ENCODE results near the gene NXPE3. TPM values are rescaled to one million over a fixed set of nuclear protein-coding genes. Genes with fewer than 3 reads are reported as not detected.
"Not testable (repeated sequence)": the region's sequence is repeated elsewhere in the genome, so short reads cannot be mapped to it uniquely, and the experiment has no call there.

The NXPE3 gene
- total and polyA plus RNA-seq, 9 of the 15 experiments (the other 6 are each of a cell fraction or from before 2014, with no cell fraction given): 0.25 to 2.5 (median 0.95) TPM

DNA sequence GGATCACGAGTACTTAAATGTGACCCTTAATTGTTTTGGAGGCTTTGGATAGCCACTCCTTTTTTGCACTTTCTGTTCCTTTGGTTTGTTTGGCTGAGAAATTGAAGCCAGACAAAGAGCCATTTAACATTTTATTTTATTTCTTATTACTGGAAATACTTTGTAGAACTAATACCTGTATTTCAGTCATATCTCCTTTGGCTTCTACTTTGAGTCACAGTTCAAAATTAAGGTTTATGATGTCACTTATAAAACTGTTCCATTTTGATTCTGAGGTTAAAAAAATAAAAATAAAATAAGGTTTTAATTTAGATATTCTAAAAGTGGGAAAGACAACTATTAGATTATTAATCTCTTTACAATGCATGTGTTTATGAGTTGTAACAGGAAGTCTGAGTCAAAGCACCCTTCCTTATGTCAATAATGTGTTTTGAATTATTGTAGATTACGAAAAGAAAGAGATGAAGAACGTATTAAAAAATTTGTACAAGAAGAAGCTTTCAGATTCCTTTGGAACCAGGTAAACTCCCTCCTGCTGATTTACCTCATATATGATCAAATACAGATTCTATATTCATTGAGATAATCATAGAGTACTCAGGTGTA is 16.9 kb upstream of the NXPE3 start:
- intact Hi-C loops (cut with micrococcal nuclease): no loop called here
- Histone ChIP-seq H2AFZ (ENCODE audit: low read depth, low read length) (no peak overlapping the region), H3K27me3 (ENCODE audit: control insufficient read depth in 2 of 2, insufficient read depth in 2 of 2, low read length in 2 of 2) (no peaks in the 10 kb centered on the region), H3K4me2 (ENCODE audit: insufficient read depth, low read length) (no peak overlapping the region), H3K79me2 (ENCODE audit: control insufficient read depth, insufficient read depth, low read length) (no peaks in the 10 kb centered on the region), H4K20me1 (replicated peaks; ENCODE audit: control insufficient read depth, insufficient read depth, low read length) (no peaks in the 10 kb centered on the region), H3K27ac (ENCODE audit: extremely low read depth, low read depth, low read length) (no peak overlapping the region), H3K9me3 (replicated peaks; ENCODE audit: control insufficient read depth, insufficient read depth, low read depth, low read length) (no peaks in the 10 kb centered on the region), H3K9ac (ENCODE audit: insufficient read depth in 1 of 2, low read depth in 2 of 2, low read length in 2 of 2) (no peak overlapping the region), H3K4me3 (no peak overlapping the region), H3K9me1 (ENCODE audit: control insufficient read depth, insufficient read depth, low read length) (no peaks in the 10 kb centered on the region), H3K36me3 (ENCODE audit: control insufficient read depth, insufficient read depth, low read length) (peaks cover 39% of the 10 kb centered on the region), H3K4me1 (replicated peaks in 1 of 2; ENCODE audit: control insufficient read depth in 2 of 2, insufficient read depth in 2 of 2, low read length in 2 of 2) (no peaks in the 10 kb centered on the region)
- 92% methylated on average over 3 of the region's 3 CpGs for WGBS (ENCODE audit: insufficient coverage, low coverage, missing lambda C conversion rate)
- DNase-seq (ENCODE audit: extremely low read depth in 1 of 4, low spot score in 3 of 4) (no peak), FAIRE-seq (no peak), ATAC-seq (no peak)
- TF ChIP-seq, protein P1, sequence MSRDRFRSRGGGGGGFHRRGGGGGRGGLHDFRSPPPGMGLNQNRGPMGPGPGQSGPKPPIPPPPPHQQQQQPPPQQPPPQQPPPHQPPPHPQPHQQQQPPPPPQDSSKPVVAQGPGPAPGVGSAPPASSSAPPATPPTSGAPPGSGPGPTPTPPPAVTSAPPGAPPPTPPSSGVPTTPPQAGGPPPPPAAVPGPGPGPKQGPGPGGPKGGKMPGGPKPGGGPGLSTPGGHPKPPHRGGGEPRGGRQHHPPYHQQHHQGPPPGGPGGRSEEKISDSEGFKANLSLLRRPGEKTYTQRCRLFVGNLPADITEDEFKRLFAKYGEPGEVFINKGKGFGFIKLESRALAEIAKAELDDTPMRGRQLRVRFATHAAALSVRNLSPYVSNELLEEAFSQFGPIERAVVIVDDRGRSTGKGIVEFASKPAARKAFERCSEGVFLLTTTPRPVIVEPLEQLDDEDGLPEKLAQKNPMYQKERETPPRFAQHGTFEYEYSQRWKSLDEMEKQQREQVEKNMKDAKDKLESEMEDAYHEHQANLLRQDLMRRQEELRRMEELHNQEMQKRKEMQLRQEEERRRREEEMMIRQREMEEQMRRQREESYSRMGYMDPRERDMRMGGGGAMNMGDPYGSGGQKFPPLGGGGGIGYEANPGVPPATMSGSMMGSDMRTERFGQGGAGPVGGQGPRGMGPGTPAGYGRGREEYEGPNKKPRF (IDR thresholded peaks at IDR 0.05; ENCODE audit: low read depth, low read length): no peak
- in situ Hi-C loops (cut with MboI): no loop called here
- CTCF ChIA-PET (ENCODE audit: low intra/inter-chr PET ratio): no interaction called here
- POLR2A ChIA-PET: interaction anchor here (0.8 kb wide), 1 partner anchor 351 kb away, joined by 4 read pairs; no protein-coding TSS in a partner anchor
- no TSS peak for BruUV-seq (replicated peaks)

DNA sequence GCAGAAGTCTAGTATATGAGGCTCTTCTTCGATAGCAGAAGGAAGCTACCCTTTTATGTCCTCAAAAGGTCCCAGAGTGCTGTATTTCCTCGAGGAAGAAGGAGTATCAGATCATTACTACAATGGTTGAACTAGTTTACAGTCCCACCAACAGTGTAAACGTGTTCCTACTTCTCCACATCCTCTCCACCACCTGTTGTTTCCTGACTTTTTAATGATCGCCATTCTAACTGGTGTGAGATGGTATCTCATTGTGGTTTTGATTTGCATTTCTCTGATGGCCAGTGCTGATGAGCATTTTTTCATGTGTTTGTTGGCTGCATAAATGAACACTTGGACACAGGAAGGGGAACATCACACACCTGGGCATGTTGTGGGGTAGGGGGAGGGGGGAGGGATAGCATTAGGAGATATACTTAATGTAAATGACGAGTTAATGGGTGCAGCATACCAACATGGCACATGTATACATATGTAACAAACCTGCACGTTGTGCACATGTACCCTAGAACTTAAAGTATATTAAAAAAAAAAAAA is 1.2 kb upstream of the NXPE3 start:
- POLR2A ChIA-PET; H3K27ac ChIP-seq (ENCODE audit: extremely low read depth, low read depth, low read length); in situ Hi-C loops (cut with MboI); H2AFZ ChIP-seq (ENCODE audit: low read depth, low read length); H3K79me2 ChIP-seq (ENCODE audit: control insufficient read depth, insufficient read depth, low read length); BruUV-seq (replicated peaks); H3K9me1 ChIP-seq (ENCODE audit: control insufficient read depth, insufficient read depth, low read length); DNase-seq (ENCODE audit: extremely low read depth in 1 of 4, low spot score in 3 of 4); H4K20me1 ChIP-seq (replicated peaks; ENCODE audit: control insufficient read depth, insufficient read depth, low read length); FAIRE-seq; H3K9ac ChIP-seq (ENCODE audit: insufficient read depth in 1 of 2, low read depth in 2 of 2, low read length in 2 of 2); H3K27me3 ChIP-seq (ENCODE audit: control insufficient read depth in 2 of 2, insufficient read depth in 2 of 2, low read length in 2 of 2); H3K36me3 ChIP-seq (ENCODE audit: control insufficient read depth, insufficient read depth, low read length); H3K4me3 ChIP-seq; intact Hi-C loops (cut with micrococcal nuclease); H3K4me2 ChIP-seq (ENCODE audit: insufficient read depth, low read length); ATAC-seq; H3K9me3 ChIP-seq (replicated peaks; ENCODE audit: control insufficient read depth, insufficient read depth, low read depth, low read length): not testable (repeated sequence)
- peaks cover 12 to 17% of the 10 kb centered on the region in 2 experiments; a peak in 4 of 5 replicates for H3K4me1 ChIP-seq (replicated peaks in 1 of 2; ENCODE audit: control insufficient read depth in 2 of 2, insufficient read depth in 2 of 2, low read length in 2 of 2)
- 42% methylated on average over 4 of the region's 6 CpGs for WGBS (ENCODE audit: insufficient coverage, low coverage, missing lambda C conversion rate)
- CTCF ChIA-PET (ENCODE audit: low intra/inter-chr PET ratio): interaction anchor here (0.7 kb wide), 1 partner anchor 33 kb away, joined by 3 read pairs; no protein-coding TSS in a partner anchor

Data from K562 (cell line).